Measurements from ENCODE around the gene LBH. TPM values are rescaled to one million over a fixed set of nuclear protein-coding genes. Genes with fewer than 3 reads are reported as not detected.

The LBH gene
- total and polyA plus RNA-seq, 2 experiments from 2014 or later, result 17.5 to 30.3 TPM

- H3K36me3 ChIP-seq (ENCODE audit: insufficient read depth), result no peaks in the 10 kb centered on the region
- H3F3A ChIP-seq (replicated peaks; ENCODE audit: low read depth), result no peaks in the 10 kb centered on the region
- no peak overlapping the region for H2AFZ ChIP-seq
- H3K27me3 Mint-ChIP-seq (ENCODE audit: insufficient read depth, low read depth, poor library complexity), result no peaks in the 10 kb centered on the region
- TF ChIP-seq ZNF462 (CRISPR knock-in tag; IDR thresholded peaks at IDR 0.05), result no peak
- no peak for TF ChIP-seq NANOG (IDR thresholded peaks at IDR 0.05; ENCODE audit: borderline replicate concordance)
- TF ChIP-seq EZH2phosphoT487 (IDR thresholded peaks at IDR 0.05; ENCODE audit: unreplicated experiment), result no peak
- no peak for TF ChIP-seq ETS1 (IDR thresholded peaks at IDR 0.05)
- TF ChIP-seq, protein P1, sequence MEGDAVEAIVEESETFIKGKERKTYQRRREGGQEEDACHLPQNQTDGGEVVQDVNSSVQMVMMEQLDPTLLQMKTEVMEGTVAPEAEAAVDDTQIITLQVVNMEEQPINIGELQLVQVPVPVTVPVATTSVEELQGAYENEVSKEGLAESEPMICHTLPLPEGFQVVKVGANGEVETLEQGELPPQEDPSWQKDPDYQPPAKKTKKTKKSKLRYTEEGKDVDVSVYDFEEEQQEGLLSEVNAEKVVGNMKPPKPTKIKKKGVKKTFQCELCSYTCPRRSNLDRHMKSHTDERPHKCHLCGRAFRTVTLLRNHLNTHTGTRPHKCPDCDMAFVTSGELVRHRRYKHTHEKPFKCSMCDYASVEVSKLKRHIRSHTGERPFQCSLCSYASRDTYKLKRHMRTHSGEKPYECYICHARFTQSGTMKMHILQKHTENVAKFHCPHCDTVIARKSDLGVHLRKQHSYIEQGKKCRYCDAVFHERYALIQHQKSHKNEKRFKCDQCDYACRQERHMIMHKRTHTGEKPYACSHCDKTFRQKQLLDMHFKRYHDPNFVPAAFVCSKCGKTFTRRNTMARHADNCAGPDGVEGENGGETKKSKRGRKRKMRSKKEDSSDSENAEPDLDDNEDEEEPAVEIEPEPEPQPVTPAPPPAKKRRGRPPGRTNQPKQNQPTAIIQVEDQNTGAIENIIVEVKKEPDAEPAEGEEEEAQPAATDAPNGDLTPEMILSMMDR (conservative IDR thresholded peaks at IDR 0.05; ENCODE audit: low read depth in 2 of 2), result no peak
- TF ChIP-seq ZNF114 (CRISPR knock-in tag; IDR thresholded peaks at IDR 0.05), result no peak
- TF ChIP-seq, protein P2, sequence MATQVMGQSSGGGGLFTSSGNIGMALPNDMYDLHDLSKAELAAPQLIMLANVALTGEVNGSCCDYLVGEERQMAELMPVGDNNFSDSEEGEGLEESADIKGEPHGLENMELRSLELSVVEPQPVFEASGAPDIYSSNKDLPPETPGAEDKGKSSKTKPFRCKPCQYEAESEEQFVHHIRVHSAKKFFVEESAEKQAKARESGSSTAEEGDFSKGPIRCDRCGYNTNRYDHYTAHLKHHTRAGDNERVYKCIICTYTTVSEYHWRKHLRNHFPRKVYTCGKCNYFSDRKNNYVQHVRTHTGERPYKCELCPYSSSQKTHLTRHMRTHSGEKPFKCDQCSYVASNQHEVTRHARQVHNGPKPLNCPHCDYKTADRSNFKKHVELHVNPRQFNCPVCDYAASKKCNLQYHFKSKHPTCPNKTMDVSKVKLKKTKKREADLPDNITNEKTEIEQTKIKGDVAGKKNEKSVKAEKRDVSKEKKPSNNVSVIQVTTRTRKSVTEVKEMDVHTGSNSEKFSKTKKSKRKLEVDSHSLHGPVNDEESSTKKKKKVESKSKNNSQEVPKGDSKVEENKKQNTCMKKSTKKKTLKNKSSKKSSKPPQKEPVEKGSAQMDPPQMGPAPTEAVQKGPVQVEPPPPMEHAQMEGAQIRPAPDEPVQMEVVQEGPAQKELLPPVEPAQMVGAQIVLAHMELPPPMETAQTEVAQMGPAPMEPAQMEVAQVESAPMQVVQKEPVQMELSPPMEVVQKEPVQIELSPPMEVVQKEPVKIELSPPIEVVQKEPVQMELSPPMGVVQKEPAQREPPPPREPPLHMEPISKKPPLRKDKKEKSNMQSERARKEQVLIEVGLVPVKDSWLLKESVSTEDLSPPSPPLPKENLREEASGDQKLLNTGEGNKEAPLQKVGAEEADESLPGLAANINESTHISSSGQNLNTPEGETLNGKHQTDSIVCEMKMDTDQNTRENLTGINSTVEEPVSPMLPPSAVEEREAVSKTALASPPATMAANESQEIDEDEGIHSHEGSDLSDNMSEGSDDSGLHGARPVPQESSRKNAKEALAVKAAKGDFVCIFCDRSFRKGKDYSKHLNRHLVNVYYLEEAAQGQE (IDR thresholded peaks at IDR 0.05; ENCODE audit: unreplicated experiment), result no peak
- no peak for TF ChIP-seq STAT1 (IDR thresholded peaks at IDR 0.05; ENCODE audit: unreplicated experiment)
- no peak for TF ChIP-seq EZH2 (IDR thresholded peaks at IDR 0.05; ENCODE audit: low read depth, unreplicated experiment)
- no peak for TF ChIP-seq POLR2AphosphoS5 (IDR thresholded peaks at IDR 0.05; ENCODE audit: low read depth)
- TF ChIP-seq JUNB (IDR thresholded peaks at IDR 0.05; ENCODE audit: unreplicated experiment), result no peak
- TF ChIP-seq CREB1 (CRISPR knock-in tag; IDR thresholded peaks at IDR 0.05; ENCODE audit: low read depth), result no peak
- TF ChIP-seq ZNF331 (CRISPR knock-in tag; IDR thresholded peaks at IDR 0.05; ENCODE audit: low read depth), result no peak
- H3K4me1 Mint-ChIP-seq, result peaks cover 4% of the 10 kb centered on the region; the same call in 1 of the 3 replicates
- H3K9me3 Mint-ChIP-seq, result peaks cover 17% of the 10 kb centered on the region; the same call in 2 of the 3 replicates
- no peak overlapping the region for H3K27ac ChIP-seq (ENCODE audit: low read depth)
- H3K4me2 ChIP-seq, result no peak overlapping the region
- H3K27ac Mint-ChIP-seq, result no peak overlapping the region
- no peaks in the 10 kb centered on the region for H3K79me2 ChIP-seq (replicated peaks; ENCODE audit: insufficient read depth)
- no peak for DNase-seq (ENCODE audit: low spot score)
- no peaks in the 10 kb centered on the region for H4K20me1 ChIP-seq (replicated peaks; ENCODE audit: insufficient read depth)
- no peak overlapping the region for H3K4me3 Mint-ChIP-seq
- no peaks in the 10 kb centered on the region for H3K9me2 ChIP-seq (ENCODE audit: insufficient read depth)
- H3K4me3 ChIP-seq, result no peak overlapping the region
- no peaks in the 10 kb centered on the region for H3K4me1 ChIP-seq (ENCODE audit: insufficient read depth)
- no peak for ATAC-seq
- H3K36me3 Mint-ChIP-seq (ENCODE audit: low read depth), result peaks cover 17% of the 10 kb centered on the region; the same call in 2 of the 3 replicates
- no peaks in the 10 kb centered on the region for H3K27me3 ChIP-seq (ENCODE audit: insufficient read depth)
Measured at GRCh38 chr2:30259827-30260679, 28.7 kb downstream of the LBH start.
